GM19468 (cell line): ENCODE data around the gene EXOC4.
"Not testable (repeated sequence)": the region's sequence is repeated elsewhere in the genome, so short reads cannot be mapped to it uniquely, and the experiment has no call there.

ENCODE experiments used
- ATAC-seq: cut with Tn5 transposase; IDR thresholded peaks from one replicate; pipeline ENCODE4 v1.9.1; 2021; ENCODE audit warnings: mild to moderate bottlenecking, moderate library complexity, moderate number of reproducible peaks; ENCODE audit not compliant: unreplicated experiment; ENCODE audit errors: extremely low read depth

EXOC4 gene

DNA sequence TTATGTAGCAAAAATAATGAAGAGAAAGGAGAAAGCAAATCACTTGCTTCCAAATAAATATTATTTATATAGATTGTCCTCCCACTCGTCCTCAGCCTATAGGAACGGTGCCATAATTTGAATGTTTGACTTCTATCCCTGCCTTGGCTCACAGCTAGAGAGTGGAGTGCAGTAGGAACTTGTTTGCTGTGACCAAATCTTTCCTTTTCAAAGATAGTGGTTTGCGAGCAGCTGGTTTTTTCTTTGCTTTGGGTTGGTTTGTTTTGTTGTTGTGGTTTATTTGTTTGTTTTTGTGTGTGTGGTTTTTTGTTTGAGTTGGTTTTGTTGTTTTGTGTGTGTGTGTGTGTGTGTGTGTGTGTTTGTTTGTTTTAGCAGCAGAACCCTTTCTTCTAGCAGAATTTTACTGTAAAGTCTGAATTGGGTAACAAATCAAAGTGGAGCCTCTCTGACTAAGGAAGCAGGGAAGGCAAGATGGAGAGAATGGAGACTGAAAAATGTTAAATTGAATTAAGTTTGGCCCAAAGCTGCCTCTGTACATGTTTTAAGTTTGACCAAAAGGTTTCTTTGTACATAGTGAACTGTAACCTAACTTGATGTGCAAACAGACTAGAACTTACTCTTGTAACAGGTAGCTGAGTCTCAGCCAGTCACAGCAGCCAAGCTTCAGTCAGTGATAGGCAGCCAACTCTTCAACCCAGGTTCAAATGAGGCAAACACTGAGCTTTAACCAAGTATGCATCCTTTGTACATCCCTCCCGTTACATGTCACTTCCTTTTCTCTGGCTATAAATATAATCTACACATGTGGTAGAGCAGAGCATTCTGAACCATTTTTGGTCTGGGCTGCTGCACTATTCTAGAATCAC is 724.8 kb downstream of the EXOC4 start:
- ATAC-seq, result no peak

DNA sequence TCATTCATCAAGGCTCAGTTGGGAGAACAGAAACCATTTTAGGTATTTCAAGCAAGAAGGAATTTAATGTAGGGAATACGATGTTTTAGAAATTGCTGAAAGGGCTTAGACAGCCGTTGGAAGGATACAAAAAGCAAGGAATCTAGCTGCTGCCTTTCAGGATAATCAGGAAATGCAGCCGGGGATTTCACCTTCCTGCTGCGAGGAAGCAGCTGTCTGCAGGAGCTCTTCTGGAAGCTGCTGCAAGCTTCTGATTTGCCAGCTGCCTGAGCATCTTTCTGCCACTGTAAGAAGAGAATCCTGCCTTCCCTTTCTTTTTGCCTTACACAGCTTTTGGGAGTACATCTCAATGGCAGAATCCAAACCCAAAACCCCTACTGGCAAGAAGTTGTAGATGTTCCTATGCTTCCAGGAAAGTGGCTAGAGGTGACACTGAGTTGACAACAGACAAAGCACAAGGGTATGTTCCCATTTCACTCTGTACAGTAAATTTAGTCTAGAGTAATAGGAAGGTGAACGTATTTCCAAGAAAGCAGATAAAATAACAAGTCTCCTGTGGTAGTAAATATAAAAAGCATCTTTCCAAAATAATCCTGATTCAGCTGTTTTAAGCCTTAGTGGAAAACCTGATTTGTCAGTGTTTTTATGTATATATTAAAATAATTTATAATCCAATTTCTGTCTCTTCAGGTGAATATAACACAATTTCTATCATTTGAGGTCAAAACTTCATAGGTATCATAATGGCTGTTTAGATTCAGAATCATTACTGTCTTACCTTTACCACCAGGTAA is 725.8 kb downstream of the EXOC4 start:
- ATAC-seq, result no peak

- ATAC-seq, result no peak
Measured at GRCh38 chr7:133980804-133981203, 727.9 kb downstream of the EXOC4 start.

- no peak for ATAC-seq
Measured at GRCh38 chr7:133983685-133984419, 731.0 kb downstream of the EXOC4 start.

- no peak for ATAC-seq
Measured at GRCh38 chr7:133985300-133985699, 732.4 kb downstream of the EXOC4 start.

GRCh38 chr7:133987582-133987981 is 734.7 kb downstream of the EXOC4 start:
- no peak for ATAC-seq

DNA sequence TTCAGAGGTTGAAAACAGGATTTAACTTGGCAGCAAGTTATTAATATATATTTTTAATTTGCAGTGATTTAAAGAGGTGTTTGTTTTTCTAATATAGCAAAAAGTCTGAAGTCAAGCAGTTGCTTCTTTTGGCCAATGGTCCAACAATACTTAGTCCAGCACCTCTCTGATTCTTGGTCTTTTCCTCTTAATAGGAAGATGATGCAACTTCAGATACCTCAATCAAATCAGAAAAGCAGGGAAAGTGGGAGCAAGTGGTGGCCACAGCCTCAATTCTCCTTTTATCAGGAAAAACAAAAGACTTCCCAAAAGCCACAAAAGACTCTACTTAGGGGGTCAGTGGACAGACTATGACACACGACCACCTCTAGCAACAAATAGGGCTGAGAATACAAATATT is 740.7 kb downstream of the EXOC4 start:
- no peak for ATAC-seq

- not testable (repeated sequence) for ATAC-seq
Measured at GRCh38 chr7:133994100-133994499, 741.2 kb downstream of the EXOC4 start.

DNA sequence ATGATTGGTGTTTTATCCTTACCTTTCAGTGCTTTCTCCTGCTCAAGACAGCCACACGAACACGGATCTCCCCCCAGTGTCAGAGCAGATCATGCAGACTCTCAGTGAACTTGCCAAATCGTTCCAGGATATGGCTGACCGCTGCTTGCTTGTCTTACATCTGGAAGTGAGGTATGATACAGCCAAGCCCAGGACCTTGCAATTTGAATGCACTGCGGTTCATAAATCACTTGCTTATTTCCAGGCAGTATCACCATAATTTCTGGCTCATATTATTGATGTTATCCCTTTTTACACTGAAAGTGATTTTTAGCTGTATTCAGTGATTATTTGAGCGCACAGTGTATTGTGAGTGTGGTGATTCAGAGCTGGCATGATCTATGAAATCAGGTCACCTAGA is 744.6 kb downstream of the EXOC4 start:
- ATAC-seq, result no peak

DNA sequence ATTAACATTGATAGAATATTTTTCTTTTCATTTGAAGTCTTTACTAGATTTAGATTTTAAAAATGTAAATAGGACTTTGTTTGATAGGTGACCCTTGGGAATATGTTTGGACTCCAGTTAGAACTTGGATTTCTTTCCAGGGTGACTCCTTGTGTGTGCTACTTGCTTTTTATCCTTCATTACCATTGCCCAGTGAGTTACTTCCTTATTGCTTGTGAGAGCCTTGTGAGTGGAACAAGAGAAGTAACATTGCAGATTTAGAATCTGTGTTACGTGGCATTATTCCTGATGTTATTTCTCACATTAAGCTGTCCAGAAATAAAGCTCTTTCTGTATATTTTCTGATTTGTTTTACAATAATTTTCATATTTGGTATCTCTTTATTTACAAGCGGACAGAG is 746.3 kb downstream of the EXOC4 start:
- ATAC-seq, result no peak

- ATAC-seq, result no peak
Measured at GRCh38 chr7:134004829-134005505, 752.1 kb downstream of the EXOC4 start.

DNA sequence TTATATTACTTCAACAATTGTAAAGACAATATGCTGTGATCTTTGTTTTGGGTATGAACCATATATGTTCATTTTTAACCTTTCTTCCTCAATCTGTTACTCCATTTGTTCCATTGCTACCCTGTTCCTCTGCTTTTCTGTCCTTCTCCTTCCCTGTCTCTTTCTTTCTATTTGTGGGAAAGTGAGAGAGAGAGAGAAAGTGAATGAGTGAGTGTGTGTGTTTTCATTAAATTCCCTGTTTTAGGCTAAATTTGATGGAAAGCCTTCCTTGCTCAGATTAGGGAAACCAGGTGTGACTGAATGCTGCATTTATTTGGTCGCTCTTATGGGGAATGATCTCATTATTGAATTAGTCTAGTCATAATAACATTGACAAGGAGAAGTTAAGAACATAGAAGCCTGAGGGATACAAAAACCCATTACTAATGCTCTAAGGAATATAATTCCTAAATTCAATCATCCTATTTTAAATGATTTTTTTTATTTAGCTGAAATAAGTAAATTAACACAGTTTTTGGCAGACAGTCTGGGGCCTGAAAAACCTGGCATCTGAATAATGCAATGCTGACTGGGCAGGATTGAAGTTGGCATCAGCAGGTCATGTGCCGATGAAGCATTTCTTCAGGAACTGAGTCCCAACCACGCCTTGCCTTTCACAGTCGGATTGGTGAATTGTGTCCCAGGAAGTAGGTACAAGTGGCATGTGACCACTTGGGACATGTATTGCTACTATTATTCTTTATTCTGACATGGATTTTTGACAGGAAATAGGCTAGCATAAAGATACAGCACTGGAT is 756.6 kb downstream of the EXOC4 start:
- no peak for ATAC-seq

DNA sequence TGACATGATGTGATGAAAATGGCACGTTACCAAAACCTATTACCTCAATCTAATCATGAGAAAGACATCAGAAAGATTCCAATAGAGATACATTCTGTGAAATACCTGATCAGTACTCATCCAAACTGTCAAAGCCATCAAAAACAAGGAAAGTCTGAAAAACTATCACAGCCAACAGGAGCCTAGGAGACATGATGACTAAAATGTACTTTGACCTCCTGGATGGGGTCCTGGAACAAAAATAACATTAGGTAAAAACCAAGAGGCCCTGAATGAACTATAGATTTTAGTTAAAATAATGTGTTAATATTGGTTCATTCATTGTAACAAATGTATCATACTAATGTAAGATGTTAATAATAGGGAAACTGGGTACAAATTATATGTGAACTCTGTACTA is 760.4 kb downstream of the EXOC4 start:
- no peak for ATAC-seq

- no peak for ATAC-seq
Measured at GRCh38 chr7:134014935-134015334, 762.1 kb downstream of the EXOC4 start.

GRCh38 chr7:134016223-134016941 is 763.5 kb downstream of the EXOC4 start:
- ATAC-seq, result no peak

DNA sequence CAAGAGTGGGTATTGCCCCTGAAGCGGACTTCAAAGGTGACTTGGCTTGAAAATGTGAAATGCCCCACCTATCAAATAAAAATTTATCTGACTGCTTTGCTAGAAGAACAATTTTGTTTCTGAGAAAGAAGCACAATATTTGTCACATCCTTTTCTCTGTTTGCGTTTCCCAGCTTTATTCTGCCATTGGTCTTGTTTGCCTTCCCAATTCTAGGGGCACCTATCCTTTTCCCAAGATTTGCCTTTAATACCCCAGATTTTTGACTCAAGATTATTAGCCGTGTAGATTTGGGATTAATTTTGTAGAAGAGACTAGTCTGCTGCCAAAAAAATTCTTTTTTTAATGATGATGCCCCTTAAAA is 764.0 kb downstream of the EXOC4 start:
- ATAC-seq, result no peak

GRCh38 chr7:134018306-134018705 is 765.4 kb downstream of the EXOC4 start:
- ATAC-seq, result no peak

DNA sequence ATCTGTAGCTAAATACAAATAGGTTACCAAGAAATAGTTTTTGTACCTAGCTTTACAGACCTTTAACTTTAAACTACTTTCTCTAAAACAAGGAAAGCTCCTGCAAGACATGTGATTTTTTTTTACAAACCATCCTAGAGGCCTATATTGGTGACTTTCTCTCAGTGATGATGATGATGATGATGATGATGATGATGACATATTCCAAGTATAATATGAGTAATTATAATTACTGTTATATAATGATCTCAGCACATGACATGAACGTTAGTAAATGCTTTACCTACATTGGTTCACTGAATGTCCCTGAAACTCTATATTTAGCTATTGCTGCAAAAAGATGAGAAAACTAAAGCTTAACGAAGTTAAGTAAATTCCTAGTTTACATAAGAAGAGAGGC is 766.4 kb downstream of the EXOC4 start:
- ATAC-seq, result no peak

- no peak for ATAC-seq
Measured at GRCh38 chr7:134021836-134022235, 769.0 kb downstream of the EXOC4 start.
